ENCODE results near the gene MGST2.

The MGST2 gene

GRCh38 chr4:139736661-139737060 is 71.0 kb downstream of the MGST2 start:
- H3K4me1 ChIP-seq (ENCODE audit: control insufficient read depth in 1 of 2, insufficient read depth in 2 of 2, low read length in 2 of 2) = peaks cover 22 to 28% of the 10 kb centered on the region in 2 experiments
- H3K23ac ChIP-seq (ENCODE audit: low read length) = no peak overlapping the region
- no peak overlapping the region for H2AK5ac ChIP-seq (ENCODE audit: low read length)
- H2BK120ac ChIP-seq (ENCODE audit: insufficient read depth, low read length, poor library complexity) = no peak overlapping the region
- H3K27me3 ChIP-seq (ENCODE audit: insufficient read depth, low read length) = no peaks in the 10 kb centered on the region
- peak in 1 of 2 donors; percentile 62 for DNase-seq
- H3K79me1 ChIP-seq (ENCODE audit: low read length) = peaks cover 16% of the 10 kb centered on the region
- no peaks in the 10 kb centered on the region for H3K36me3 ChIP-seq (ENCODE audit: control insufficient read depth in 1 of 2, insufficient read depth in 2 of 2, low read length in 2 of 2)
- no peak overlapping the region for H3K4ac ChIP-seq (ENCODE audit: low read depth, low read length)
- no peak overlapping the region for H3K9ac ChIP-seq (ENCODE audit: low read length)
- H2BK5ac ChIP-seq (ENCODE audit: low read depth, low read length, poor library complexity) = no peak overlapping the region
- H2AFZ ChIP-seq (ENCODE audit: insufficient read depth, low read length, poor library complexity) = no peak overlapping the region
- no peak overlapping the region for H4K91ac ChIP-seq (ENCODE audit: low read depth, low read length)
- H2BK12ac ChIP-seq (ENCODE audit: low read length) = no peak overlapping the region
- no peak overlapping the region for H3K14ac ChIP-seq (ENCODE audit: low read length)
- no peak overlapping the region for H3K18ac ChIP-seq (ENCODE audit: low read length)
- no peak overlapping the region for H4K8ac ChIP-seq (ENCODE audit: low read depth, low read length)
- H3K4me2 ChIP-seq (ENCODE audit: low read length) = no peak overlapping the region
- H3K79me2 ChIP-seq (ENCODE audit: control insufficient read depth, insufficient read depth, low read length, poor library complexity) = peaks cover 5% of the 10 kb centered on the region
- no CpG with 5 or more reads among the region's 2 CpGs for WGBS (ENCODE audit: extremely low coverage, insufficient coverage, insufficient read length)
- H3K4me3 ChIP-seq (ENCODE audit: low read depth, low read length) = no peak overlapping the region
- H3K27ac ChIP-seq (ENCODE audit: low read depth, low read length) = no peak overlapping the region
- H3K9me3 ChIP-seq (ENCODE audit: insufficient read depth, low read depth, low read length) = no peaks in the 10 kb centered on the region
- no peak overlapping the region for H4K12ac ChIP-seq (ENCODE audit: low read depth, low read length)

GRCh38 chr4:139738846-139739613 is 73.4 kb downstream of the MGST2 start:
- H3K23ac ChIP-seq (ENCODE audit: low read length) = no peak overlapping the region
- no peak overlapping the region for H3K9ac ChIP-seq (ENCODE audit: low read length)
- no peak for DNase-seq
- H2BK120ac ChIP-seq (ENCODE audit: insufficient read depth, low read length, poor library complexity) = no peak overlapping the region
- WGBS (ENCODE audit: extremely low coverage, insufficient coverage, insufficient read length) = no CpG with 5 or more reads among the region's 2 CpGs
- no peaks in the 10 kb centered on the region for H3K9me3 ChIP-seq (ENCODE audit: insufficient read depth, low read depth, low read length)
- no peak overlapping the region for H3K4ac ChIP-seq (ENCODE audit: low read depth, low read length)
- no peak overlapping the region for H4K12ac ChIP-seq (ENCODE audit: low read depth, low read length)
- no peak overlapping the region for H4K8ac ChIP-seq (ENCODE audit: low read depth, low read length)
- peaks cover 5% of the 10 kb centered on the region for H3K79me2 ChIP-seq (ENCODE audit: control insufficient read depth, insufficient read depth, low read length, poor library complexity)
- no peak overlapping the region for H2AK5ac ChIP-seq (ENCODE audit: low read length)
- H3K4me1 ChIP-seq (ENCODE audit: control insufficient read depth in 1 of 2, insufficient read depth in 2 of 2, low read length in 2 of 2) = peaks cover 21 to 28% of the 10 kb centered on the region in 2 experiments
- no peaks in the 10 kb centered on the region for H3K27me3 ChIP-seq (ENCODE audit: insufficient read depth, low read length)
- H2AFZ ChIP-seq (ENCODE audit: insufficient read depth, low read length, poor library complexity) = no peak overlapping the region
- H3K36me3 ChIP-seq (ENCODE audit: control insufficient read depth in 1 of 2, insufficient read depth in 2 of 2, low read length in 2 of 2) = no peaks in the 10 kb centered on the region
- H3K14ac ChIP-seq (ENCODE audit: low read length) = no peak overlapping the region
- H3K4me2 ChIP-seq (ENCODE audit: low read length) = no peak overlapping the region
- no peak overlapping the region for H3K4me3 ChIP-seq (ENCODE audit: low read depth, low read length)
- no peak overlapping the region for H3K18ac ChIP-seq (ENCODE audit: low read length)
- H2BK5ac ChIP-seq (ENCODE audit: low read depth, low read length, poor library complexity) = no peak overlapping the region
- peaks cover 11% of the 10 kb centered on the region for H3K79me1 ChIP-seq (ENCODE audit: low read length)
- H3K27ac ChIP-seq (ENCODE audit: low read depth, low read length) = no peak overlapping the region
- H4K91ac ChIP-seq (ENCODE audit: low read depth, low read length) = no peak overlapping the region
- H2BK12ac ChIP-seq (ENCODE audit: low read length) = no peak overlapping the region

- H3K9me3 ChIP-seq (ENCODE audit: insufficient read depth, low read depth, low read length) = no peaks in the 10 kb centered on the region
- H3K9ac ChIP-seq (ENCODE audit: low read length) = no peak overlapping the region
- no peak overlapping the region for H3K4ac ChIP-seq (ENCODE audit: low read depth, low read length)
- peaks cover 16 to 22% of the 10 kb centered on the region in 2 experiments for H3K4me1 ChIP-seq (ENCODE audit: control insufficient read depth in 1 of 2, insufficient read depth in 2 of 2, low read length in 2 of 2)
- H2AFZ ChIP-seq (ENCODE audit: insufficient read depth, low read length, poor library complexity) = no peak overlapping the region
- no peak overlapping the region for H2AK5ac ChIP-seq (ENCODE audit: low read length)
- no peak overlapping the region for H4K12ac ChIP-seq (ENCODE audit: low read depth, low read length)
- no peak overlapping the region for H3K4me3 ChIP-seq (ENCODE audit: low read depth, low read length)
- no peak overlapping the region for H4K8ac ChIP-seq (ENCODE audit: low read depth, low read length)
- DNase-seq = peak in 1 of 2 donors; percentile 48
- H2BK12ac ChIP-seq (ENCODE audit: low read length) = no peak overlapping the region
- H3K23ac ChIP-seq (ENCODE audit: low read length) = no peak overlapping the region
- H3K14ac ChIP-seq (ENCODE audit: low read length) = no peak overlapping the region
- no peak overlapping the region for H2BK5ac ChIP-seq (ENCODE audit: low read depth, low read length, poor library complexity)
- H3K4me2 ChIP-seq (ENCODE audit: low read length) = no peak overlapping the region
- H4K91ac ChIP-seq (ENCODE audit: low read depth, low read length) = no peak overlapping the region
- H3K79me2 ChIP-seq (ENCODE audit: control insufficient read depth, insufficient read depth, low read length, poor library complexity) = peaks cover 5% of the 10 kb centered on the region
- no peaks in the 10 kb centered on the region for H3K27me3 ChIP-seq (ENCODE audit: insufficient read depth, low read length)
- WGBS (ENCODE audit: extremely low coverage, insufficient coverage, insufficient read length) = no CpG with 5 or more reads among the region's 5 CpGs
- peaks cover 6% of the 10 kb centered on the region for H3K79me1 ChIP-seq (ENCODE audit: low read length)
- no peak overlapping the region for H2BK120ac ChIP-seq (ENCODE audit: insufficient read depth, low read length, poor library complexity)
- H3K27ac ChIP-seq (ENCODE audit: low read depth, low read length) = no peak overlapping the region
- H3K18ac ChIP-seq (ENCODE audit: low read length) = no peak overlapping the region
- H3K36me3 ChIP-seq (ENCODE audit: control insufficient read depth in 1 of 2, insufficient read depth in 2 of 2, low read length in 2 of 2) = no peaks in the 10 kb centered on the region
These were observed 74.5 kb downstream of the MGST2 start for GRCh38 chr4:139740121-139740520.

GRCh38 chr4:139740531-139741041 is 75.0 kb downstream of the MGST2 start:
- Histone ChIP-seq H2BK5ac (ENCODE audit: low read depth, low read length, poor library complexity) (no peak overlapping the region), H3K9ac (ENCODE audit: low read length) (no peak overlapping the region), H3K27me3 (ENCODE audit: insufficient read depth, low read length) (no peaks in the 10 kb centered on the region), H3K4ac (ENCODE audit: low read depth, low read length) (no peak overlapping the region), H3K36me3 (ENCODE audit: control insufficient read depth in 1 of 2, insufficient read depth in 2 of 2, low read length in 2 of 2) (no peaks in the 10 kb centered on the region), H4K91ac (ENCODE audit: low read depth, low read length) (no peak overlapping the region), H4K12ac (ENCODE audit: low read depth, low read length) (no peak overlapping the region), H2BK12ac (ENCODE audit: low read length) (peak overlapping the region; percentile 3), H3K79me1 (ENCODE audit: low read length) (peaks cover 3% of the 10 kb centered on the region), H3K18ac (ENCODE audit: low read length) (peak overlapping the region; percentile 58), H3K27ac (ENCODE audit: low read depth, low read length) (no peak overlapping the region), H3K4me3 (ENCODE audit: low read depth, low read length) (no peak overlapping the region), H2AK5ac (ENCODE audit: low read length) (no peak overlapping the region), H3K23ac (ENCODE audit: low read length) (no peak overlapping the region), H3K79me2 (ENCODE audit: control insufficient read depth, insufficient read depth, low read length, poor library complexity) (peaks cover 2% of the 10 kb centered on the region), H3K4me1 (ENCODE audit: control insufficient read depth in 1 of 2, insufficient read depth in 2 of 2, low read length in 2 of 2) (peaks cover 14 to 19% of the 10 kb centered on the region in 2 experiments), H2AFZ (ENCODE audit: insufficient read depth, low read length, poor library complexity) (no peak overlapping the region), H3K14ac (ENCODE audit: low read length) (peak overlapping the region; percentile 5), H3K9me3 (ENCODE audit: insufficient read depth, low read depth, low read length) (no peaks in the 10 kb centered on the region), H2BK120ac (ENCODE audit: insufficient read depth, low read length, poor library complexity) (no peak overlapping the region), H3K4me2 (ENCODE audit: low read length) (no peak overlapping the region), H4K8ac (ENCODE audit: low read depth, low read length) (peak overlapping the region; percentile 5)
- no CpG with 5 or more reads among the region's 10 CpGs for WGBS (ENCODE audit: extremely low coverage, insufficient coverage, insufficient read length)
- DNase-seq = peak in 1 of 2 donors; percentile 61
